HG02763 (cell line): ENCODE results near the gene DRAM2.

Experiments used
- ATAC-seq: cut with Tn5 transposase; IDR thresholded peaks from one replicate; pipeline ENCODE4 v1.9.1; 2021; ENCODE audit warnings: mild to moderate bottlenecking, moderate library complexity; ENCODE audit not compliant: unreplicated experiment

DRAM2 gene

GRCh38 chr1:111139956-111140679 is at the start of gene DRAM2, which contains the start of gene CEPT1:
TSS of gene DRAM2 (minus strand) at chr1:111140093. CDS start at chr1:111131554, 8,539 bp downstream.
TSS of gene CEPT1 (plus strand) at chr1:111140223. CDS start at chr1:111147715, 7,492 bp downstream.
- peak; percentile 67 for ATAC-seq

- ATAC-seq: no peak
Observed at GRCh38 chr1:111184663-111185062, 44.8 kb upstream of the DRAM2 start.

GRCh38 chr1:111183308-111184069 is 43.6 kb upstream of the DRAM2 start:
- ATAC-seq: no peak

GRCh38 chr1:111182052-111182451 is 42.2 kb upstream of the DRAM2 start:
- ATAC-seq: no peak

- ATAC-seq: no peak
Observed at GRCh38 chr1:111179968-111180533, 40.2 kb upstream of the DRAM2 start.

- ATAC-seq: no peak
Observed at GRCh38 chr1:111176678-111177077, 36.8 kb upstream of the DRAM2 start.

GRCh38 chr1:111175349-111175748 is 35.5 kb upstream of the DRAM2 start:
- ATAC-seq: no peak

GRCh38 chr1:111174070-111174469 is 34.2 kb upstream of the DRAM2 start:
- peak; percentile 46 for ATAC-seq

- no peak for ATAC-seq
Observed at GRCh38 chr1:111172463-111172862, 32.6 kb upstream of the DRAM2 start.

GRCh38 chr1:111164151-111164550 is 24.3 kb upstream of the DRAM2 start:
- ATAC-seq: no peak

- ATAC-seq: no peak
Observed at GRCh38 chr1:111163363-111163762, 23.5 kb upstream of the DRAM2 start.

- ATAC-seq: no peak
Observed at GRCh38 chr1:111162488-111162880, 22.6 kb upstream of the DRAM2 start.

GRCh38 chr1:111161843-111162487 is 22.1 kb upstream of the DRAM2 start:
- ATAC-seq: no peak

- no peak for ATAC-seq
Observed at GRCh38 chr1:111157431-111157830, 17.5 kb upstream of the DRAM2 start.

GRCh38 chr1:111154021-111154999 is 14.4 kb upstream of the DRAM2 start:
- ATAC-seq: no peak

GRCh38 chr1:111151838-111152237 is 11.9 kb upstream of the DRAM2 start:
- no peak for ATAC-seq

GRCh38 chr1:111148376-111148881 is 8.5 kb upstream of the DRAM2 start:
- no peak for ATAC-seq

GRCh38 chr1:111147948-111148347 is 8.1 kb upstream of the DRAM2 start:
- no peak for ATAC-seq

- no peak for ATAC-seq
Observed at GRCh38 chr1:111145963-111146768, 6.3 kb upstream of the DRAM2 start.
